GM18517 (cell line): ENCODE results near the gene CLEC7A.

ENCODE experiments used
- ATAC-seq: cut with Tn5 transposase; IDR thresholded peaks from one replicate; pipeline ENCODE4 v1.9.1; 2021; ENCODE audit warnings: mild to moderate bottlenecking, moderate library complexity; ENCODE audit not compliant: unreplicated experiment

CLEC7A gene

GRCh38 chr12:10142976-10143589, 13.1 kb upstream of the CLEC7A start:
- ATAC-seq = no peak

GRCh38 chr12:10140001-10140400, 10.0 kb upstream of the CLEC7A start:
- ATAC-seq = no peak

GRCh38 chr12:10136637-10137205, 6.7 kb upstream of the CLEC7A start:
- ATAC-seq = no peak

GRCh38 chr12:10135126-10135525, 5.1 kb upstream of the CLEC7A start:
- ATAC-seq = no peak

- no peak for ATAC-seq
Measured at GRCh38 chr12:10132850-10133370, 2.9 kb upstream of the CLEC7A start.

- no peak for ATAC-seq
Measured at GRCh38 chr12:10131111-10131690, 1.2 kb upstream of the CLEC7A start.

- ATAC-seq = no peak
Measured at GRCh38 chr12:10128687-10129086, 1.3 kb downstream of the CLEC7A start.

- no peak for ATAC-seq
Measured at GRCh38 chr12:10126413-10126812, 3.6 kb downstream of the CLEC7A start.

GRCh38 chr12:10122689-10123088, 7.3 kb downstream of the CLEC7A start:
- no peak for ATAC-seq

- ATAC-seq = no peak
Measured at GRCh38 chr12:10121278-10121677, 8.7 kb downstream of the CLEC7A start.

GRCh38 chr12:10119066-10119465, 10.9 kb downstream of the CLEC7A start:
- no peak for ATAC-seq

GRCh38 chr12:10115890-10116289, 14.1 kb downstream of the CLEC7A start:
- ATAC-seq = no peak

GRCh38 chr12:10115311-10115710, 14.7 kb downstream of the CLEC7A start:
- no peak for ATAC-seq

GRCh38 chr12:10113920-10114319, 16.1 kb downstream of the CLEC7A start:
- ATAC-seq = no peak

- no peak for ATAC-seq
Measured at GRCh38 chr12:10113075-10113474, 16.9 kb downstream of the CLEC7A start.

GRCh38 chr12:10111451-10111850, 18.5 kb downstream of the CLEC7A start:
- no peak for ATAC-seq

- ATAC-seq = no peak
Measured at GRCh38 chr12:10110256-10110844, 19.6 kb downstream of the CLEC7A start.

GRCh38 chr12:10102322-10102721, 27.7 kb downstream of the CLEC7A start:
- ATAC-seq = no peak

- no peak for ATAC-seq
Measured at GRCh38 chr12:10101648-10102220, 28.3 kb downstream of the CLEC7A start.

- ATAC-seq = no peak
Measured at GRCh38 chr12:10101042-10101579, 28.9 kb downstream of the CLEC7A start.

- no peak for ATAC-seq
Measured at GRCh38 chr12:10098791-10099190, 31.2 kb downstream of the CLEC7A start, which contains the start of gene CLEC1A. Gene CLEC1A, minus strand, starts transcription at chr12:10098985. Its CDS starts 63 bp downstream, at chr12:10098922.
